IMR-90 (cell line): ENCODE measurements around the gene RNF32. TPM values are rescaled to one million over a fixed set of nuclear protein-coding genes. Genes with fewer than 3 reads are reported as not detected.

Experiments used
- ATAC-seq: fragments of 200-7000 bp; cut with Tn5 transposase; 2 replicates; pipeline ENCODE4 v1.9.1; 2020; ENCODE audit warnings: low read depth, mild to moderate bottlenecking, moderate library complexity
- BruUV-seq: library from RNA; stranded (reverse); fragments of 400-500 nt; replicated peaks from 2 replicates; lab custom pipeline; 2021; lab: Mats Ljungman, UMichigan
- CTCF ChIA-PET: fragments of 300-600 bp; formaldehyde crosslinking; extraction: SDS; loops from one replicate; lab custom pipeline; 2021; ENCODE audit warnings: antibody characterized with exemption; lab: Yijun Ruan, JAX
- POLR2A ChIA-PET: fragments of 300-600 bp; sonication (Branson Sonifier 250); formaldehyde crosslinking; loops from one replicate; lab custom pipeline; 2022; ENCODE audit warnings: antibody characterized with exemption; ENCODE audit not compliant: unreplicated experiment; lab: Charles Lee
- DNase-seq: peaks from one replicate; pipeline ENCODE4 v3.0.0; 2013
- H2AFZ ChIP-seq: replicated peaks from 2 replicates; pipeline ENCODE3; 2013; ENCODE audit warnings: low read length, mild to moderate bottlenecking; ENCODE audit not compliant: poor library complexity
- H2AK5ac ChIP-seq: 2 replicates; pipeline ENCODE4 v1.6.1; 2013; ENCODE audit warnings: low read depth, low read length, inconsistent platforms
- H2AK9ac ChIP-seq: replicated peaks from 2 replicates; pipeline ENCODE3; 2013; ENCODE audit warnings: mild to moderate bottlenecking, low read depth, low read length, moderate library complexity; ENCODE audit not compliant: poor library complexity
- H2BK120ac ChIP-seq: 2 replicates; pipeline ENCODE4 v1.6.1; 2013; ENCODE audit warnings: low read depth, low read length, inconsistent platforms
- H2BK15ac ChIP-seq: 3 replicates; pipeline ENCODE4 v1.6.1; 2013; ENCODE audit warnings: low read depth, low read length, inconsistent platforms
- H2BK20ac ChIP-seq: 2 replicates; pipeline ENCODE4 v1.6.1; 2013; ENCODE audit warnings: low read depth, mild to moderate bottlenecking, inconsistent platforms, low read length, moderate library complexity
- H2BK5ac ChIP-seq: 2 replicates; pipeline ENCODE4 v1.6.1; 2013; ENCODE audit warnings: mild to moderate bottlenecking, low read depth, low read length, inconsistent platforms; ENCODE audit not compliant: poor library complexity, severe bottlenecking
- H3K14ac ChIP-seq: replicated peaks from 2 replicates; pipeline ENCODE4 v1.6.1; 2013; ENCODE audit warnings: low read depth, low read length, inconsistent platforms
- H3K18ac ChIP-seq: 2 replicates; pipeline ENCODE4 v1.6.1; 2013; ENCODE audit warnings: low read depth, low read length, control low read depth
- H3K23ac ChIP-seq: 2 replicates; pipeline ENCODE4 v1.6.1; 2013; ENCODE audit warnings: low read depth, low read length, inconsistent platforms
- H3K27ac ChIP-seq: 2 replicates; pipeline ENCODE4 v1.5.1; 2013; ENCODE audit warnings: mild to moderate bottlenecking, control low read depth, low read length; ENCODE audit not compliant: insufficient read depth
- H3K27me3 ChIP-seq: 2 replicates; pipeline ENCODE4 v1.6.1; 2013; ENCODE audit warnings: low read length; ENCODE audit not compliant: control insufficient read depth, insufficient read depth
- H3K36me3 ChIP-seq: 2 replicates; pipeline ENCODE4 v1.6.1; 2013; ENCODE audit warnings: low read length, mixed read lengths; ENCODE audit not compliant: control insufficient read depth, insufficient read depth
- H3K4ac ChIP-seq: 2 replicates; pipeline ENCODE4 v1.6.1; 2013; ENCODE audit warnings: low read depth, low read length, inconsistent platforms
- H3K4me1 ChIP-seq: 2 replicates; pipeline ENCODE4 v1.6.1; 2013; ENCODE audit warnings: low read length, mixed read lengths; ENCODE audit not compliant: control insufficient read depth, insufficient read depth
- H3K4me2 ChIP-seq: 2 replicates; pipeline ENCODE4 v1.6.1; 2013; ENCODE audit warnings: low read depth, mild to moderate bottlenecking, control low read depth, low read length, moderate library complexity
- H3K4me3 ChIP-seq: 2 replicates; pipeline ENCODE4 v1.5.1; 2013; ENCODE audit warnings: low read depth, mild to moderate bottlenecking, control low read depth, low read length, moderate library complexity; ENCODE audit not compliant: insufficient read depth
- H3K56ac ChIP-seq: 2 replicates; pipeline ENCODE4 v1.6.1; 2013; ENCODE audit warnings: low read length, inconsistent platforms; ENCODE audit not compliant: insufficient read depth; ENCODE audit errors: extremely low read depth
- H3K79me1 ChIP-seq, 2 experiments: 2 replicates each; pipeline ENCODE4 v1.6.1; 2013; ENCODE audit warnings: low read length in 2 of 2, inconsistent platforms in 1 of 2, low read depth in 1 of 2
- H3K9ac ChIP-seq: 2 replicates; pipeline ENCODE4 v1.6.1; 2013; ENCODE audit warnings: low read depth, low read length, control low read depth
- H3K9me1 ChIP-seq: 2 replicates; pipeline ENCODE4 v1.6.1; 2013; ENCODE audit warnings: low read length, inconsistent platforms; ENCODE audit not compliant: insufficient read depth
- H3K9me3 ChIP-seq: 2 replicates; pipeline ENCODE4 v1.6.1; 2013; ENCODE audit warnings: low read length; ENCODE audit not compliant: control insufficient read depth, insufficient read depth
- H4K20me1 ChIP-seq: 2 replicates; pipeline ENCODE4 v1.6.1; 2013; ENCODE audit warnings: low read length, inconsistent platforms; ENCODE audit not compliant: insufficient read depth
- H4K5ac ChIP-seq: 2 replicates; pipeline ENCODE4 v1.6.1; 2013; ENCODE audit warnings: mild to moderate bottlenecking, low read depth, low read length, control low read depth
- H4K8ac ChIP-seq, 2 experiments: 2 replicates each; pipeline ENCODE4 v1.6.1; 2013; ENCODE audit warnings: low read depth in 2 of 2, low read length in 2 of 2, control low read depth in 1 of 2, inconsistent platforms in 1 of 2
- H4K91ac ChIP-seq: 2 replicates; pipeline ENCODE4 v1.6.1; 2013; ENCODE audit warnings: low read depth, low read length, inconsistent platforms; ENCODE audit not compliant: insufficient read depth
- BHLHE40 ChIP-seq: fragments of 150-350 bp; IDR thresholded peaks from 2 replicates; pipeline ENCODE4 v1.6.1; 2016; ENCODE audit warnings: mild to moderate bottlenecking, low read depth, low read length
- CEBPB ChIP-seq: IDR thresholded peaks from 2 replicates; pipeline ENCODE4 v1.6.1; 2012; ENCODE audit warnings: low read depth, low read length, improper control_type of control experiment
- CHD1 ChIP-seq: IDR thresholded peaks from 2 replicates; pipeline ENCODE4 v1.6.1; 2012; ENCODE audit warnings: low read depth, low read length, improper control_type of control experiment
- CTCF ChIP-seq: conservative IDR thresholded peaks from 2 replicates; pipeline ENCODE4 v1.5.1; 2012; ENCODE audit warnings: mild to moderate bottlenecking, low read depth, low read length, improper control_type of control experiment
- ELK1 ChIP-seq: fragments of 150-350 bp; IDR thresholded peaks from 2 replicates; pipeline ENCODE4 v1.6.1; 2016; ENCODE audit warnings: low read depth, mild to moderate bottlenecking, low read length, moderate library complexity, borderline replicate concordance
- FOS ChIP-seq: fragments of 150-350 bp; IDR thresholded peaks from 2 replicates; pipeline ENCODE4 v1.6.1; 2016; ENCODE audit warnings: low read depth, low read length
- MAFK ChIP-seq: IDR thresholded peaks from 2 replicates; pipeline ENCODE4 v1.6.1; 2012; ENCODE audit warnings: low read depth, low read length, improper control_type of control experiment
- MXI1 ChIP-seq: IDR thresholded peaks from 2 replicates; pipeline ENCODE4 v1.6.1; 2012; ENCODE audit warnings: low read depth, mild to moderate bottlenecking, low read length, moderate library complexity, borderline replicate concordance
- RAD21 ChIP-seq: IDR thresholded peaks from 2 replicates; pipeline ENCODE4 v1.6.1; 2012; ENCODE audit warnings: low read length, improper control_type of control experiment
- RCOR1 ChIP-seq: IDR thresholded peaks from 2 replicates; pipeline ENCODE4 v1.6.1; 2012; ENCODE audit warnings: mild to moderate bottlenecking, low read length, improper control_type of control experiment; ENCODE audit not compliant: insufficient replicate concordance
- RFX5 ChIP-seq: IDR thresholded peaks from 2 replicates; pipeline ENCODE4 v1.8.0; 2012; ENCODE audit warnings: low read depth, mild to moderate bottlenecking, low read length, moderate library complexity
- WGBS, 2 experiments: methylation state at CpG; one replicate each; pipeline versions ENCODE4 v1.1.5 to v1.1.7; 2013; ENCODE audit warnings: missing lambda C conversion rate in 2 of 2; ENCODE audit not compliant: insufficient read length in 1 of 2; ENCODE audit errors: extremely low coverage in 2 of 2; 5-methylcytosine and 5-hydroxymethylcytosine counted together
- dilution Hi-C: fragments of 300-500 bp; cut with HindIII; formaldehyde crosslinking; loops from one replicate; pipeline ENCODE4 v1.14.3; 2018; ENCODE audit warnings: low sequenced_read_pairs; ENCODE audit not compliant: unreplicated experiment
- in situ Hi-C: fragments of 300-500 bp; cut with MboI; formaldehyde crosslinking; loops from 3 replicates; pipeline ENCODE4 v1.14.3; 2019; ENCODE audit warnings: low sequenced_read_pairs, inconsistent platforms, mixed read lengths
- intact Hi-C: fragments of 100-400 bp; cut with micrococcal nuclease; formaldehyde crosslinking; loops from 2 replicates; pipeline ENCODE4 v1.10.0; 2022
- polyA plus RNA-seq, 3 experiments: library from polyadenylated mRNA; depleted of rRNA; stranded (reverse); fragments of >200 nt; gene quantifications; 2 replicates each; pipeline ENCODE4 v1.2.3, GENCODE V29; 2012; ENCODE audit warnings: low replicate concordance in 1 of 3
- total RNA-seq: library from RNA; depleted of rRNA; stranded (reverse); fragments of >200 nt; gene quantifications from 2 replicates; pipeline ENCODE4 v1.2.3, GENCODE V29; 2012

The RNF32 gene
- total and polyA plus RNA-seq, 2 of the 4 experiments (the other 2 are of a cell fraction), result 0.36 to 0.63 TPM

DNA sequence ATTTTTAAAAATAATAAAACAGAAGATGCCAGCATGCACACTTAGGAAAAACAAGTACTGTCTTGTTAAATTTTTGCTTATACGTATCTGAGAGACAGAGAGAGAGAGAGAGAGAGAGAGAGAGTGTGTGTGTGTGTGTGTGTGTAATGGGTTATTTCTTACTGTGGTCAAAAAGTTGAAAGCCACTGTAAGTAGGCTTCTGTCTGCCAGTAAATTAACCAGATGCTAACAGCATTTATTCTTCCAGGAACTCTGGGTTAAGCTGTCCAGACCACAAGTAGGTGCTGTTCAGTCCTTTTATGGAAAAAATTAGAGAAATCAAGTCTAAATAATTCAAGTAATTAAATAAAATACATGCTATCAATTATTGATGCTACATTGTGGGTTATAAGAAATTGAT is 39.7 kb downstream of the RNF32 start:
- H3K4me3 ChIP-seq, result no peak overlapping the region
- H4K8ac ChIP-seq, result no peak overlapping the region
- no peak overlapping the region for H2BK20ac ChIP-seq
- no peak overlapping the region for H2BK15ac ChIP-seq
- no peak overlapping the region for H2BK120ac ChIP-seq
- no peak overlapping the region for H2BK5ac ChIP-seq
- no peak overlapping the region for H2AK9ac ChIP-seq
- TF ChIP-seq CTCF, result no peak
- TF ChIP-seq RAD21, result no peak
- TF ChIP-seq FOS, result no peak
- no peak for TF ChIP-seq MXI1
- TF ChIP-seq CEBPB, result no peak
- no peak for TF ChIP-seq MAFK
- no peak for TF ChIP-seq RFX5
- no peak for TF ChIP-seq RCOR1
- TF ChIP-seq ELK1, result no peak
- TF ChIP-seq CHD1, result no peak
- no peak for TF ChIP-seq BHLHE40
- peaks cover 14% of the 10 kb centered on the region; the same call in 1 of the 2 replicates for H3K36me3 ChIP-seq
- no peak overlapping the region for H3K4me2 ChIP-seq
- no peak overlapping the region for H3K14ac ChIP-seq
- no peak overlapping the region for H3K27ac ChIP-seq
- DNase-seq (peak; percentile 13), ATAC-seq (no peak)
- ChIA-PET CTCF (no interaction called here), POLR2A (no interaction called here)
- H3K18ac ChIP-seq, result no peak overlapping the region
- no peaks in the 10 kb centered on the region for H3K4me1 ChIP-seq
- in situ Hi-C loops, result no loop called here
- H3K9me1 ChIP-seq, result 0 out of 2 replicates have a peak, but pooled peaks cover 4% of the 10 kb centered on the region
- H3K9me3 ChIP-seq, result no peaks in the 10 kb centered on the region
- H3K4ac ChIP-seq, result no peak overlapping the region
- no peaks in the 10 kb centered on the region for H3K79me1 ChIP-seq
- H3K9ac ChIP-seq, result no peak overlapping the region
- no peak overlapping the region for H2AK5ac ChIP-seq
- H2AFZ ChIP-seq, result no peak overlapping the region
- no peak overlapping the region for H3K23ac ChIP-seq
- intact Hi-C loops, result no loop called here
- WGBS, 2 experiments, result no CpG with 5 or more reads among the region's 1 CpG
- dilution Hi-C loops, result no loop called here
- H3K56ac ChIP-seq, result no peak overlapping the region
- H4K91ac ChIP-seq, result no peak overlapping the region
- H4K20me1 ChIP-seq, result no peaks in the 10 kb centered on the region
- H4K5ac ChIP-seq, result no peak overlapping the region
- no TSS peak for BruUV-seq
- no peaks in the 10 kb centered on the region for H3K27me3 ChIP-seq
